Smooth muscle cell (in vitro differentiated cells): Measurements from ENCODE around the gene MAD1L1. TPM values are rescaled to one million over a fixed set of nuclear protein-coding genes. Genes with fewer than 3 reads are reported as not detected.

ENCODE experiments used
- DNase-seq: peaks from one replicate; lab custom pipeline; 2025; ENCODE audit not compliant: unreplicated experiment; lab: John Stamatoyannopoulos, UW
- H2AFZ ChIP-seq: fragments of 200-600 bp; sonication (generic); 2 replicates; pipeline ENCODE4 v1.6.0; 2016; ENCODE audit warnings: antibody characterized with exemption, low read depth, mild to moderate bottlenecking
- H3F3A ChIP-seq: fragments of 200-600 bp; sonication (generic); 2 replicates; pipeline ENCODE4 v1.6.0; 2017; ENCODE audit warnings: antibody characterized with exemption, low read depth
- H3K27ac ChIP-seq: fragments of 200-600 bp; sonication (generic); 2 replicates; pipeline ENCODE4 v1.5.1; 2016; ENCODE audit warnings: low read depth, mild to moderate bottlenecking
- H3K27me3 ChIP-seq: fragments of 200-600 bp; sonication (generic); 2 replicates; pipeline ENCODE4 v1.6.1; 2016; ENCODE audit warnings: low read depth, mild to moderate bottlenecking
- H3K36me3 ChIP-seq: fragments of 200-600 bp; sonication (generic); 2 replicates; pipeline ENCODE4 v1.5.1; 2016; ENCODE audit warnings: low read depth
- H3K4me1 ChIP-seq: fragments of 200-600 bp; sonication (generic); 2 replicates; pipeline ENCODE4 v1.5.1; 2016; ENCODE audit warnings: low read depth
- H3K4me2 ChIP-seq: fragments of 200-600 bp; sonication (generic); 2 replicates; pipeline ENCODE4 v1.6.0; 2016; ENCODE audit warnings: mild to moderate bottlenecking
- H3K4me3 ChIP-seq: fragments of 200-600 bp; sonication (generic); 2 replicates; pipeline ENCODE4 v1.5.1; 2016; ENCODE audit warnings: mild to moderate bottlenecking
- H3K79me2 ChIP-seq: fragments of 200-600 bp; sonication (generic); 2 replicates; pipeline ENCODE4 v1.6.0; 2016; ENCODE audit warnings: low read depth, mild to moderate bottlenecking
- H3K9ac ChIP-seq: fragments of 200-600 bp; sonication (generic); 2 replicates; pipeline ENCODE4 v1.6.0; 2016; ENCODE audit warnings: low read depth
- H3K9me3 ChIP-seq: fragments of 200-600 bp; sonication (generic); replicated peaks from 2 replicates; pipeline ENCODE4 v1.5.1; 2016; ENCODE audit warnings: low read depth
- H4K20me1 ChIP-seq: fragments of 200-600 bp; sonication (generic); 2 replicates; pipeline ENCODE4 v1.6.0; 2016; ENCODE audit warnings: low read depth
- WGBS: methylation state at CpG from one replicate; pipeline ENCODE4 v1.1.7; 2016; ENCODE audit warnings: low lambda C conversion rate; 5-methylcytosine and 5-hydroxymethylcytosine counted together
- polyA plus RNA-seq: library from polyadenylated mRNA; unstranded; fragments of >200 nt; fragmentation: Nextera tagmentation; extraction: Ambion mirVana; gene quantifications from 2 replicates; pipeline ENCODE4 v1.2.1, GENCODE V29; 2016
- total RNA-seq: library from RNA; depleted of rRNA; stranded (reverse); fragments of >200 nt; gene quantifications from 2 replicates; pipeline ENCODE4 v1.2.3, GENCODE V29; 2014
- TF ChIP-seq, protein P1 (sequence below): fragments of 200-600 bp; sonication (generic); IDR thresholded peaks from 2 replicates; pipeline ENCODE4 v1.5.1; 2017; ENCODE audit warnings: borderline replicate concordance, mild to moderate bottlenecking, antibody characterized with exemption; ENCODE audit not compliant: insufficient read depth, poor library complexity, severe bottlenecking

The MAD1L1 gene
- total and polyA plus RNA-seq, 2 experiments from 2014 or later = 33.4 to 60.7 TPM

DNA sequence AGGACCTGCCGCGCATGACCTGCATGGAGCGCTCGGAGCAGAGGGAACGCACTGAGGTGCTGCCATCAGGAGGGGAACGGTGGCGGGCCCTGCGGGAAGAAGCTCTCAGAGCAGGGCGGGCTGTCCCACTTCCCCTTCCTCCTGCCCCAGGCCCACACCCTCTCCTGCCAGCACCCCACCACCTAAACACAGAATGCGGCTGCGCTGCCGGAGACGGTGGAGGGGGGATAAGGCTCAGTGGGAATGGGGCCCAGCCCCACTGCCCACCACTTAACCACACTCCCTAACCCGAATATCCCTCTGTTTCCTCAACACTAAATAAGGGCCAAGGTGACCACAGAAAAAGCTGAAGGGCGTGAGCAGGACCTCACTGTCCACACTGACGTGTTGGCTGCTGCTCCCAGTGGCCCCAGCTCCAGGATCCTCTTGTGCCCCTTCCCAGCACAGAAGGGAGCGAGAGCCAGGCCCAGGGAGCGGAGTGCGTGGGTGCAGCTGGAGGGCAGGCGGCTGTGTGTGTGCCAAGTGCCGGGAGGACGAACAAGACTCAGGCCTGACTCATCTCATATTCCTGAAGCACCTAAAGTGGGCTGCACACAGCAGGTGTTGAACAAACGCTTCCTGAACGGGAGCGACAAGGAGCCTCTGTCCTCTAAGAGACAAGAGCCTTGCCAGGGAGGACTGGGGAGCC, 116.8 kb downstream of the MAD1L1 start:
- TF ChIP-seq, protein P1, sequence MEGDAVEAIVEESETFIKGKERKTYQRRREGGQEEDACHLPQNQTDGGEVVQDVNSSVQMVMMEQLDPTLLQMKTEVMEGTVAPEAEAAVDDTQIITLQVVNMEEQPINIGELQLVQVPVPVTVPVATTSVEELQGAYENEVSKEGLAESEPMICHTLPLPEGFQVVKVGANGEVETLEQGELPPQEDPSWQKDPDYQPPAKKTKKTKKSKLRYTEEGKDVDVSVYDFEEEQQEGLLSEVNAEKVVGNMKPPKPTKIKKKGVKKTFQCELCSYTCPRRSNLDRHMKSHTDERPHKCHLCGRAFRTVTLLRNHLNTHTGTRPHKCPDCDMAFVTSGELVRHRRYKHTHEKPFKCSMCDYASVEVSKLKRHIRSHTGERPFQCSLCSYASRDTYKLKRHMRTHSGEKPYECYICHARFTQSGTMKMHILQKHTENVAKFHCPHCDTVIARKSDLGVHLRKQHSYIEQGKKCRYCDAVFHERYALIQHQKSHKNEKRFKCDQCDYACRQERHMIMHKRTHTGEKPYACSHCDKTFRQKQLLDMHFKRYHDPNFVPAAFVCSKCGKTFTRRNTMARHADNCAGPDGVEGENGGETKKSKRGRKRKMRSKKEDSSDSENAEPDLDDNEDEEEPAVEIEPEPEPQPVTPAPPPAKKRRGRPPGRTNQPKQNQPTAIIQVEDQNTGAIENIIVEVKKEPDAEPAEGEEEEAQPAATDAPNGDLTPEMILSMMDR = no peak
- Histone ChIP-seq H3K4me1 (peaks cover 10% of the 10 kb centered on the region), H3F3A (no peaks in the 10 kb centered on the region), H4K20me1 (peaks cover 19% of the 10 kb centered on the region), H3K79me2 (no peaks in the 10 kb centered on the region), H2AFZ (no peak overlapping the region), H3K27ac (no peak overlapping the region), H3K9ac (no peak overlapping the region), H3K9me3 (no peaks in the 10 kb centered on the region), H3K36me3 (no peaks in the 10 kb centered on the region), H3K4me2 (no peak overlapping the region), H3K4me3 (no peak overlapping the region), H3K27me3 (no peaks in the 10 kb centered on the region)
- 88% methylated on average over 25 of the region's 25 CpGs for WGBS
- no peak for DNase-seq

DNA sequence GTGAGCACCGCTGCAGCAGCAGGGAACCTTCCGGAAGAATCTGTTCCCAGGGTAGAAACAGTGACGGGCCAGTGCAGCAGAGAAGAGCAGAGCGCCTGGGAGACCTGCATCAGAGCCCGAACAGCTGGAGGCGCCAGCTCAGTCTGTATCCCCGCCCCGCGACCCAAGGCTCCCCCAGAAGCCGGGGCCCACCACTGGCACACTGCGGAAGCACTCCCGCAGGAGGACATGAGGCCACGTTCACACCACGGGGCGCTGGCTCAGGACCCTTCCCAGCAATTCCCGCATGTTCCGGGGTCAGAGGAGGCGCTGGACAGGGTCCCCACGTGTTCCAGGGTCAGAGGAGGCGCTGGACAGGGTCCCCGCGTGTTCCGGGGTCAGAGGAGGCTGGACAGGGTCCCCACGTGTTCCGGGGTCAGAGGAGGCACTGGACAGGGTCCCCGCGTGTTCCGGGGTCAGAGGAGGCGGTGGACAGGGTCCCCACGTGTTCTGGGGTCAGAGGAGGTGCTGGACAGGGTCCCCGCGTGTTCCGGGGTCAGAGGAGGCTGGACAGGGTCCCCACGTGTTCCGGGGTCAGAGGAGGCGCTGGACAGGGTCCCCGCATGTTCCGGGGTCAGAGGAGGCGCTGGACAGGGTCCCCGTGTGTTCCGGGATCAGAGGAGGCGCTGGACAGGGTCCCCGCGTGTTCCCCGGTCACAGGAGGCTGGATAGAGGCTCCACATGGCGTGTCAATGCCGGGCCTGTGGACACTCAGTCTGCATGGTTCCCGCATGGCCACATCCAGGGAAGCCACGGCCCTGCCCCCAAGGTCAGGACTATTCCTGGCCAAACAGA, 117.6 kb downstream of the MAD1L1 start:
- TF ChIP-seq, protein P1 = no peak
- H3K9me3 ChIP-seq = no peaks in the 10 kb centered on the region

DNA sequence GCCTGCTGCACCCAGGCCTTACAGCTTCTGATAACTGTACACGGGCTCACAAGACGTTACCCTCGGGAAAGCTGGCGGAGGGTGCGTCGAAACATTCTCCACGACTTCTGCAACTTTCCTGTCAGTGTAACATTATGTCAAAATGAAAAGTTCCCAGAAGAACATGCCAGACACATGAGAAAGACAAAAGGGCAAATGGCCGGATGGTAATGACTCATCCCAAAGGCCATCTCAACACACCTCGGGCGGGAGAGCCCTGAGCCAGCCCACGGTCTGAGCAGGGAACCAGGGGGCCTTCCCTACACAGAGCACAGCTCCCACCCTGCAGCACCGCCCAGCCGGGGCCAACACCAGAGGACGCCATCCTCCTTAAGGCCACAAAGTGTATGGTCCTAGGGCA, 118.7 kb downstream of the MAD1L1 start:
- H3K9ac ChIP-seq = no peak overlapping the region
- no peak for DNase-seq
- no peaks in the 10 kb centered on the region for H3K79me2 ChIP-seq
- no peak overlapping the region for H3K4me3 ChIP-seq
- TF ChIP-seq, protein P1 = no peak
- no peaks in the 10 kb centered on the region for H3F3A ChIP-seq
- no peaks in the 10 kb centered on the region for H3K9me3 ChIP-seq
- no peak overlapping the region for H2AFZ ChIP-seq
- H3K27ac ChIP-seq = peak overlapping the region; percentile 41
- WGBS = 62% methylated on average over 14 of the region's 14 CpGs
- peaks cover 24% of the 10 kb centered on the region for H3K4me1 ChIP-seq
- H3K27me3 ChIP-seq = no peaks in the 10 kb centered on the region
- no peaks in the 10 kb centered on the region for H3K36me3 ChIP-seq
- H4K20me1 ChIP-seq = peaks cover 24% of the 10 kb centered on the region
- no peak overlapping the region for H3K4me2 ChIP-seq

More for the DNA sequence above, 117.6 kb downstream of the MAD1L1 start:
- H3K27ac ChIP-seq = no peak overlapping the region
- peaks cover 19% of the 10 kb centered on the region for H4K20me1 ChIP-seq
- H3F3A ChIP-seq = no peaks in the 10 kb centered on the region
- 98% methylated on average over 47 of the region's 49 CpGs for WGBS
- H3K36me3 ChIP-seq = no peaks in the 10 kb centered on the region
- no peak overlapping the region for H3K9ac ChIP-seq
- peaks cover 15% of the 10 kb centered on the region for H3K4me1 ChIP-seq
- H3K4me3 ChIP-seq = no peak overlapping the region
- DNase-seq = no peak
- no peaks in the 10 kb centered on the region for H3K27me3 ChIP-seq
- H3K79me2 ChIP-seq = no peaks in the 10 kb centered on the region
- no peak overlapping the region for H3K4me2 ChIP-seq
- H2AFZ ChIP-seq = no peak overlapping the region
